ENCODE measurements around the gene USP49.

USP49 gene

GRCh38 chr6:41780551-41781365 lies 114.4 kb downstream of the USP49 start, which contains the start of gene PRICKLE4:
Gene PRICKLE4, plus strand, starts transcription at chr6:41780782. Its CDS starts 2,692 bp downstream, at chr6:41783474.
- Histone ChIP-seq H3K27me3 (ENCODE audit: control insufficient read depth in 3 of 3, insufficient read depth in 3 of 3, low read depth in 1 of 3, low read length in 3 of 3) (no peaks in the 10 kb centered on the region), H3K23ac (ENCODE audit: low read depth, low read length, poor library complexity) (peak within 1 kb of the TSS; percentile 82), H3K18ac (ENCODE audit: low read length) (peak within 1 kb of the TSS; percentile 90), H4K8ac (ENCODE audit: low read depth, low read length) (no peak within 1 kb of the TSS), H4K91ac (ENCODE audit: low read depth, low read length, poor library complexity) (no peak within 1 kb of the TSS), H3K4me3 (ENCODE audit: low read length in 2 of 2) (peak within 1 kb of the TSS; percentile 58 to 87), H3K4me2 (ENCODE audit: insufficient read depth, low read length, poor library complexity, severe bottlenecking) (peak within 1 kb of the TSS; percentile 94), H2BK15ac (ENCODE audit: low read length) (peak within 1 kb of the TSS; percentile 81), H3K4ac (ENCODE audit: low read length) (peak within 1 kb of the TSS; percentile 66), H2AK5ac (ENCODE audit: low read depth, low read length) (peak within 1 kb of the TSS; percentile 25), H2BK5ac (ENCODE audit: low read length) (peak within 1 kb of the TSS; percentile 42), H3K27ac (replicated peaks; ENCODE audit: low read length) (peak within 1 kb of the TSS; percentile 61), H3K4me1 (ENCODE audit: control insufficient read depth in 2 of 2, insufficient read depth in 1 of 2, low read depth in 1 of 2, low read length in 2 of 2) (peaks cover 6 to 13% of the 10 kb centered on the region in 2 donors), H3K36me3 (replicated peaks in 1 of 2; ENCODE audit: control insufficient read depth in 2 of 2, insufficient read depth in 2 of 2, low read length in 2 of 2) (peaks cover 10 to 12% of the 10 kb centered on the region in 2 donors), H2BK12ac (ENCODE audit: low read length) (no peak within 1 kb of the TSS), H3K79me1 (ENCODE audit: low read depth, low read length) (no peaks in the 10 kb centered on the region), H3K14ac (ENCODE audit: low read length) (peak within 1 kb of the TSS; percentile 3), H3K9ac (ENCODE audit: low read depth, low read length, poor library complexity) (peak within 1 kb of the TSS; percentile 85), H2BK120ac (ENCODE audit: low read depth, low read length) (no peak within 1 kb of the TSS), H2AFZ (ENCODE audit: low read length) (peak within 1 kb of the TSS; percentile 96), H3K9me3 (replicated peaks in 1 of 2; ENCODE audit: control insufficient read depth in 2 of 2, insufficient read depth in 1 of 2, low read depth in 1 of 2, low read length in 2 of 2) (no peaks in the 10 kb centered on the region)
- WGBS, 2 donors (ENCODE audit: extremely low coverage in 2 of 2, insufficient read length in 2 of 2, insufficient replicate concordance in 1 of 2): no CpG with 5 or more reads among the region's 36 CpGs
- DNase-seq (ENCODE audit: low spot score): peak; percentile 36

- H3K9ac ChIP-seq (ENCODE audit: low read depth, low read length, poor library complexity): peak within 1 kb of the TSS; percentile 85
- H3K4ac ChIP-seq (ENCODE audit: low read length): no peak within 1 kb of the TSS
- peak within 1 kb of the TSS; percentile 96 for H2AFZ ChIP-seq (ENCODE audit: low read length)
- no CpG with 5 or more reads among the region's 73 CpGs for WGBS, 2 donors (ENCODE audit: extremely low coverage in 2 of 2, insufficient read length in 2 of 2, insufficient replicate concordance in 1 of 2)
- peak within 1 kb of the TSS; percentile 94 for H3K4me2 ChIP-seq (ENCODE audit: insufficient read depth, low read length, poor library complexity, severe bottlenecking)
- H3K27ac ChIP-seq (replicated peaks; ENCODE audit: low read length): peak within 1 kb of the TSS; percentile 61
- peak within 1 kb of the TSS; percentile 90 for H3K18ac ChIP-seq (ENCODE audit: low read length)
- peak within 1 kb of the TSS; percentile 42 for H2BK5ac ChIP-seq (ENCODE audit: low read length)
- H4K91ac ChIP-seq (ENCODE audit: low read depth, low read length, poor library complexity): no peak within 1 kb of the TSS
- peak within 1 kb of the TSS; percentile 60 for H3K14ac ChIP-seq (ENCODE audit: low read length)
- no peak within 1 kb of the TSS for H4K8ac ChIP-seq (ENCODE audit: low read depth, low read length)
- peak within 1 kb of the TSS; percentile 25 for H3K23ac ChIP-seq (ENCODE audit: low read depth, low read length, poor library complexity)
- H3K79me1 ChIP-seq (ENCODE audit: low read depth, low read length): no peaks in the 10 kb centered on the region
- no peak within 1 kb of the TSS for H2BK12ac ChIP-seq (ENCODE audit: low read length)
- peak within 1 kb of the TSS; percentile 58 to 87 for H3K4me3 ChIP-seq (ENCODE audit: low read length in 2 of 2)
- H3K36me3 ChIP-seq (replicated peaks in 1 of 2; ENCODE audit: control insufficient read depth in 2 of 2, insufficient read depth in 2 of 2, low read length in 2 of 2): peaks cover 16 to 20% of the 10 kb centered on the region in 2 donors
- H2AK5ac ChIP-seq (ENCODE audit: low read depth, low read length): peak within 1 kb of the TSS; percentile 25
- H2BK120ac ChIP-seq (ENCODE audit: low read depth, low read length): no peak within 1 kb of the TSS
- peaks cover 6 to 12% of the 10 kb centered on the region in 2 donors for H3K4me1 ChIP-seq (ENCODE audit: control insufficient read depth in 2 of 2, insufficient read depth in 1 of 2, low read depth in 1 of 2, low read length in 2 of 2)
- H3K27me3 ChIP-seq (ENCODE audit: control insufficient read depth in 3 of 3, insufficient read depth in 3 of 3, low read depth in 1 of 3, low read length in 3 of 3): no peaks in the 10 kb centered on the region
- DNase-seq (ENCODE audit: low spot score): peak; percentile 99
- H3K9me3 ChIP-seq (replicated peaks in 1 of 2; ENCODE audit: control insufficient read depth in 2 of 2, insufficient read depth in 1 of 2, low read depth in 1 of 2, low read length in 2 of 2): no peaks in the 10 kb centered on the region
- H2BK15ac ChIP-seq (ENCODE audit: low read length): peak within 1 kb of the TSS; percentile 81
Observed at GRCh38 chr6:41779788-41780550, 115.2 kb downstream of the USP49 start, which contains the start of gene FRS3. Gene FRS3, minus strand, starts transcription at chr6:41779900. Its CDS starts 2,913 bp downstream, at chr6:41776987.

- Histone ChIP-seq H2AFZ (ENCODE audit: low read length) (peak overlapping the region; percentile 96), H3K4me2 (ENCODE audit: insufficient read depth, low read length, poor library complexity, severe bottlenecking) (peak overlapping the region; percentile 52), H2BK120ac (ENCODE audit: low read depth, low read length) (no peak overlapping the region), H3K14ac (ENCODE audit: low read length) (peak overlapping the region; percentile 60), H2BK12ac (ENCODE audit: low read length) (no peak overlapping the region), H2BK5ac (ENCODE audit: low read length) (no peak overlapping the region), H2BK15ac (ENCODE audit: low read length) (no peak overlapping the region), H3K4me3 (ENCODE audit: low read length in 2 of 2) (peak overlapping the region; percentile 58 to 87), H3K4ac (ENCODE audit: low read length) (no peak overlapping the region), H3K27ac (replicated peaks; ENCODE audit: low read length) (no peak overlapping the region), H3K18ac (ENCODE audit: low read length) (peak overlapping the region; percentile 78), H3K27me3 (ENCODE audit: control insufficient read depth in 3 of 3, insufficient read depth in 3 of 3, low read depth in 1 of 3, low read length in 3 of 3) (no peaks in the 10 kb centered on the region), H3K4me1 (ENCODE audit: control insufficient read depth in 2 of 2, insufficient read depth in 1 of 2, low read depth in 1 of 2, low read length in 2 of 2) (peaks cover 6 to 12% of the 10 kb centered on the region in 2 donors), H3K36me3 (replicated peaks in 1 of 2; ENCODE audit: control insufficient read depth in 2 of 2, insufficient read depth in 2 of 2, low read length in 2 of 2) (peaks cover 21 to 26% of the 10 kb centered on the region in 2 donors), H3K79me1 (ENCODE audit: low read depth, low read length) (no peaks in the 10 kb centered on the region), H3K23ac (ENCODE audit: low read depth, low read length, poor library complexity) (peak overlapping the region; percentile 25), H4K8ac (ENCODE audit: low read depth, low read length) (no peak overlapping the region), H4K91ac (ENCODE audit: low read depth, low read length, poor library complexity) (no peak overlapping the region), H3K9me3 (replicated peaks in 1 of 2; ENCODE audit: control insufficient read depth in 2 of 2, insufficient read depth in 1 of 2, low read depth in 1 of 2, low read length in 2 of 2) (no peaks in the 10 kb centered on the region), H3K9ac (ENCODE audit: low read depth, low read length, poor library complexity) (peak overlapping the region; percentile 50), H2AK5ac (ENCODE audit: low read depth, low read length) (no peak overlapping the region)
- no CpG with 5 or more reads among the region's 16 CpGs for WGBS, 2 donors (ENCODE audit: extremely low coverage in 2 of 2, insufficient read length in 2 of 2, insufficient replicate concordance in 1 of 2)
- no peak for DNase-seq (ENCODE audit: low spot score)
Observed at GRCh38 chr6:41779336-41779735, 115.8 kb downstream of the USP49 start.

All from neuronal stem cell (in vitro differentiated cells).